ENCODE data around the gene BMPR1A. TPM values are rescaled to one million over a fixed set of nuclear protein-coding genes. Genes with fewer than 3 reads are reported as not detected.
"Not testable (repeated sequence)": the region's sequence is repeated elsewhere in the genome, so short reads cannot be mapped to it uniquely, and the experiment has no call there.

The BMPR1A gene
- total RNA-seq, 4 donors from 2014 or later: 5.2 to 40.2 (median 26.0) TPM

GRCh38 chr10:86972613-86973380 is 216.4 kb downstream of the BMPR1A start:
- intact Hi-C loops (cut with DNase I): loop anchor here (5.0 kb wide), 1 partner anchor 120 kb away; the partner anchor contains the start of gene GLUD1
- 81 to 91% methylated on average over 6 to 8 of the region's 11 CpGs for WGBS, 2 donors
- no peak for DNase-seq

DNA sequence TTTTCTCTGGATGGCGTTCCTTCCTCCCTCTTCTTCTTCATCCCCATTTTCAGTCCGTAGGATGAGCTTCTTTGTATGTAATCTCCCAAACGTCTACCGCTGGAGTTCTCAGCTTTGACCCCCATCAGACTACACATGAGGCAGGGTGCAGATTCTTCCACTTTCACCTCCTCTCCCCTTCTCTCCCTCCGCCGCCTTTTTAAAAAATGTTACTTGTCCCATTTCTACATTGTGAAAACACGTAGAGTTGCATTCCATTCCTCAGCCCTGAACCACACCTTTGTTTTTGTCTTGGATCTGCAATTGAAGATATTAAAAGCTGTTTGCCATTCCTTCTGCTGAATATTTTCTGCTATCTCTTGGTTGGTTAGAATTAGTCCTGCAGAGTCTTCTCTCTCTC is 218.1 kb downstream of the BMPR1A start:
- no peak for DNase-seq
- peak overlapping the region in 3 of 4 donors; percentile 37 to 99 (median 97) for H3K27ac ChIP-seq
- peaks cover 14 to 81% (median 38%) of the 10 kb centered on the region in 3 donors for H3K4me1 ChIP-seq
- no peaks in the 10 kb centered on the region for H3K27me3 ChIP-seq
- H3K9me3 ChIP-seq: no peaks in the 10 kb centered on the region
- H3K36me3 ChIP-seq: no peaks in the 10 kb centered on the region
- intact Hi-C loops (cut with DNase I): loop anchor here (5.0 kb wide), 1 partner anchor 118 kb away; the partner anchor contains the start of gene GLUD1
- no peak for TF ChIP-seq CTCF (IDR thresholded peaks at IDR 0.05)
- H3K4me3 ChIP-seq: peak overlapping the region in 1 of 4 donors; percentile 16
- WGBS, 2 donors: 37 to 44% methylated on average over 7 of the region's 7 CpGs

More at GRCh38 chr10:86972613-86973380, 216.4 kb downstream of the BMPR1A start:
- H3K27me3 ChIP-seq: no peaks in the 10 kb centered on the region
- peaks cover 31 to 81% (median 44%) of the 10 kb centered on the region in 3 donors for H3K4me1 ChIP-seq
- H3K4me3 ChIP-seq: no peak overlapping the region
- peak overlapping the region; percentile 54 to 99 (median 96) for H3K27ac ChIP-seq
- no peaks in the 10 kb centered on the region for H3K9me3 ChIP-seq
- TF ChIP-seq POLR2A (IDR thresholded peaks at IDR 0.05) (no peak), CTCF (IDR thresholded peaks at IDR 0.05) (no peak)
- H3K36me3 ChIP-seq: no peaks in the 10 kb centered on the region

DNA sequence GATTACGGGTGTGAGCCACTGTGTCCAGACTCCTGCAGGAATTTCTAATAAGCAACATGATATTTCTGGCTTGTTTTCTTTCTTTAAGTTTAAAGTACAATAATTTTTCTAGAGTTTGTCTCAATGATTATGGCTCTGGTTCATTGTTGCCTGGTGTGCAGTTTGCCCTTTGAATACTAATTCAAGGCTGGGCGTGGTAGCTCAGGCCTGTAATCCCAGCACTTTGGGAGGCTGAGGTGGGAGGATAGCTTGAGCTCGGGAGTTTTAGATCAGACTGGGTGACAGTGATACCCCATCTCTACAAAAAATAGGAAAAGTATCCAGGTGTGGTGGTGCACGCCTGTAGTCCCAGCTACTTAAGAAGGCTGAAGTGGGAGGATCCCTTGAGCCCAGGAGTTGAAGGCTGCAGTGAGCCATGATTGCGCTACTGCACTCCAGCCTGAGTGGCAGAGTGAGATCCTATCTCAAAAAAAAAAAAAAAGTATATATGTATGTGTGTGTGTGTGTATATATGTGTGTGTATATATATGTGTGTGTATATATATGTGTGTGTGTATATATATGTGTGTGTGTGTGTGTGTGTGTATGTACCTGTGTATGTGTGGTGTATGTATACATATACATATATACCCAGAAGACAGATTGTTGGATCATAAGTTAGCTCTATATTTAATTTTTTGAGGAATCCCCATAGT is 220.1 kb downstream of the BMPR1A start:
- Histone ChIP-seq H3K9me3 (no peaks in the 10 kb centered on the region), H3K4me3 (no peak overlapping the region), H3K36me3 (no peaks in the 10 kb centered on the region), H3K4me1 (peaks cover 5 to 78% (median 47%) of the 10 kb centered on the region in 3 donors), H3K27me3 (no peaks in the 10 kb centered on the region), H3K27ac (no peak overlapping the region)
- WGBS, 2 donors: 90 to 97% methylated on average over 4 to 5 of the region's 5 CpGs
- intact Hi-C loops (cut with DNase I): no loop called here
- no peak for DNase-seq
- TF ChIP-seq POLR2A (IDR thresholded peaks at IDR 0.05): no peak
- no peak for TF ChIP-seq CTCF (IDR thresholded peaks at IDR 0.05)

DNA sequence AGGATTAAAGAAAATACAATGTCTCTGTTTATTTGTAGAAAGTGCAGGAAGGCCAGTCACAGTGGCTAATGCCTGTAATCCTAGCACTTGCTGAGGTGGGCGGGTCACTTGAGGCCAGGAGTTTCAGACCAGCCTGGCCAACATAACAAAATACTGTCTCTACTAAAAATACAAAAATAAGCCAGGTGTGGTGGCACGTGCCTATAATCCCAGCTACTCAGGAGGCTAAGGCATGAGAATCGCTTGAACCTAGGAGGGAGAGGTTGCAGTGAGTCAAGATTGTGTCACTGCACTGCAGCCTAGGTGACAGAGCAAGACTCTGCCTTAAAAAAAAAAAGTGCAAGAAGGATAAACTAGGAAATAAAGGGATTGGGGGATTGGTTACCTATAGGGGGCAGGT is 222.0 kb downstream of the BMPR1A start:
- H3K27me3 ChIP-seq; H3K9me3 ChIP-seq; H3K4me3 ChIP-seq; intact Hi-C loops (cut with DNase I); DNase-seq; H3K36me3 ChIP-seq: not testable (repeated sequence)
- H3K4me1 ChIP-seq: peaks cover 0 to 59% (median 33%) of the 10 kb centered on the region in 3 donors
- 45 to 66% methylated on average over 3 of the region's 3 CpGs for WGBS, 2 donors
- H3K27ac ChIP-seq: peak overlapping the region; percentile 1 to 54 (median 44)

DNA sequence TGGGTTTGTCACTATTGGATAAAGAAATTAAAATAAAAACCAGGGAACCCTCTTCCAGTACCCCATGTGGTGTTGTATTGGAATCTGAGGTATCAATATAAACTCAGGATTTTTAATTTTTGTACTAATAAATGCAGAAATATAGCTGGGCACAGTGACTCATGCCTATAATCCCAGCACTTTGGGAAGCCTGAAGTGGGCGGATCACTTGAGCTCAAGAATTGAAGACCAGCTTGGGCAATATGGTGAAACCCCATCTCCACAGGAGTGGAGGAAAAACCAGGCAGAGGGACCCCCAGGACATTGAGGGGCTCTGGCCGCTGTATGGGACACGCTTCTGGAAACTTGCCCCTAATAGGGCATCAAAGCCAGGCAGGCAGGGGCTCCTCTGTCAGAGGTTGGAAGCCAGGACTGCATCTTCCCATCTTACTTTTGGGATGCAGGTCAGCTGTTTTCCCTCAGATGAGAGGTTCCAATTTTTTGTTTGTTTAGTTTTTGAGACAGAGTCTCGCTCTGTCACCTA is 222.9 kb downstream of the BMPR1A start:
- TF ChIP-seq CTCF (IDR thresholded peaks at IDR 0.05): no peak
- TF ChIP-seq POLR2A (IDR thresholded peaks at IDR 0.05): no peak
- intact Hi-C loops (cut with DNase I): no loop called here
- H3K27ac ChIP-seq: peak overlapping the region; percentile 13 to 84 (median 54)
- H3K9me3 ChIP-seq: no peaks in the 10 kb centered on the region
- no peak overlapping the region for H3K4me3 ChIP-seq
- H3K27me3 ChIP-seq: no peaks in the 10 kb centered on the region
- no peak for DNase-seq
- WGBS, 2 donors: 69 to 76% methylated on average over 4 of the region's 4 CpGs
- peaks cover 0 to 50% (median 30%) of the 10 kb centered on the region in 3 donors for H3K4me1 ChIP-seq
- H3K36me3 ChIP-seq: no peaks in the 10 kb centered on the region

Data from esophagus squamous epithelium (tissue), 5 donors.